H9 (cell line): ENCODE data around the gene GRAP2. TPM values are rescaled to one million over a fixed set of nuclear protein-coding genes. Genes with fewer than 3 reads are reported as not detected.
A peak's percentile ranks its signal among the peaks of the same experiment; 100 is the strongest.

Experiments used
- DNase-seq: peaks from one replicate; pipeline ENCODE4 v3.0.0-alpha.2; 2017
- H2AFZ ChIP-seq: one replicate; pipeline ENCODE4 v1.6.1; 2013; ENCODE audit warnings: mild to moderate bottlenecking, low read length, control low read depth, moderate library complexity
- H2AK5ac ChIP-seq: 2 replicates; pipeline ENCODE4 v1.6.1; 2013; ENCODE audit warnings: low read length, control low read depth, mixed read lengths; ENCODE audit not compliant: insufficient read length
- H2BK120ac ChIP-seq: one replicate; pipeline ENCODE4 v1.6.1; 2013; ENCODE audit warnings: low read depth, mild to moderate bottlenecking, low read length, control low read depth, inconsistent platforms; ENCODE audit not compliant: poor library complexity, severe bottlenecking
- H2BK12ac ChIP-seq: 2 replicates; pipeline ENCODE4 v1.6.1; 2013; ENCODE audit warnings: low read length, control low read depth, mixed read lengths, low read depth; ENCODE audit not compliant: insufficient read length
- H2BK15ac ChIP-seq: 2 replicates; pipeline ENCODE4 v1.6.1; 2013; ENCODE audit warnings: low read depth, low read length, control low read depth
- H2BK20ac ChIP-seq: one replicate; pipeline ENCODE4 v1.6.1; 2013; ENCODE audit warnings: low read depth, mild to moderate bottlenecking, low read length, control low read depth, inconsistent platforms; ENCODE audit not compliant: poor library complexity, severe bottlenecking
- H2BK5ac ChIP-seq: 2 replicates; pipeline ENCODE4 v1.6.1; 2013; ENCODE audit warnings: low read length, control low read depth, mixed read lengths; ENCODE audit not compliant: insufficient read length
- H3K14ac ChIP-seq: 2 replicates; pipeline ENCODE4 v1.6.1; 2013; ENCODE audit warnings: low read length, control low read depth; ENCODE audit not compliant: insufficient read depth
- H3K18ac ChIP-seq: 2 replicates; pipeline ENCODE4 v1.6.1; 2013; ENCODE audit warnings: low read depth, mild to moderate bottlenecking, mixed read lengths, low read length, control low read depth; ENCODE audit not compliant: insufficient read length
- H3K23ac ChIP-seq: 2 replicates; pipeline ENCODE4 v1.6.1; 2013; ENCODE audit warnings: low read length, control low read depth, mixed read lengths, low read depth; ENCODE audit not compliant: insufficient read length
- H3K23me2 ChIP-seq: 2 replicates; pipeline ENCODE4 v1.6.1; 2013; ENCODE audit warnings: low read depth, mild to moderate bottlenecking, mixed read lengths, low read length, control low read depth; ENCODE audit not compliant: insufficient read length, poor library complexity, severe bottlenecking
- H3K27ac ChIP-seq: 2 replicates; pipeline ENCODE4 v1.5.1; 2013; ENCODE audit warnings: low read length, control low read depth, mixed read lengths, low read depth; ENCODE audit not compliant: insufficient read length
- H3K27me3 ChIP-seq: 2 replicates; pipeline ENCODE4 v1.6.1; 2013; ENCODE audit warnings: low read length, control low read depth, inconsistent platforms; ENCODE audit not compliant: insufficient read depth
- H3K4ac ChIP-seq: 2 replicates; pipeline ENCODE4 v1.6.1; 2013; ENCODE audit warnings: low read depth, mild to moderate bottlenecking, control low read depth, inconsistent platforms, low read length, moderate library complexity
- H3K4me1 ChIP-seq: 2 replicates; pipeline ENCODE4 v1.6.1; 2013; ENCODE audit warnings: low read length, control low read depth, inconsistent platforms; ENCODE audit not compliant: insufficient read depth
- H3K4me2 ChIP-seq: 2 replicates; pipeline ENCODE4 v1.6.1; 2013; ENCODE audit warnings: low read length, control low read depth, mixed read lengths; ENCODE audit not compliant: insufficient read length, insufficient read depth
- H3K56ac ChIP-seq: 2 replicates; pipeline ENCODE4 v1.6.1; 2013; ENCODE audit warnings: low read depth, mild to moderate bottlenecking, mixed read lengths, low read length, control low read depth; ENCODE audit not compliant: insufficient read length
- H3K79me1 ChIP-seq: 2 replicates; pipeline ENCODE4 v1.6.1; 2013; ENCODE audit warnings: low read depth, mild to moderate bottlenecking, moderate library complexity, low read length, control low read depth, inconsistent platforms; ENCODE audit not compliant: insufficient read depth, poor library complexity, severe bottlenecking
- H3K79me2 ChIP-seq: 2 replicates; pipeline ENCODE4 v1.6.1; 2013; ENCODE audit warnings: low read length, control low read depth, inconsistent platforms; ENCODE audit not compliant: insufficient read depth
- H3K9ac ChIP-seq: 2 replicates; pipeline ENCODE4 v1.6.1; 2013; ENCODE audit warnings: low read length, control low read depth, mixed read lengths; ENCODE audit not compliant: insufficient read length; ENCODE audit errors: extremely low read depth
- H3K9me3 ChIP-seq: one replicate; pipeline ENCODE4 v1.6.1; 2013; ENCODE audit warnings: low read depth, low read length, inconsistent platforms; ENCODE audit not compliant: control insufficient read depth
- H3T11ph ChIP-seq: one replicate; pipeline ENCODE4 v1.6.1; 2013; ENCODE audit warnings: mild to moderate bottlenecking, low read length, control low read depth, inconsistent platforms
- H4K20me1 ChIP-seq: one replicate; pipeline ENCODE4 v1.6.1; 2013; ENCODE audit not compliant: control insufficient read depth, insufficient read length, insufficient read depth
- H4K5ac ChIP-seq: 2 replicates; pipeline ENCODE4 v1.6.1; 2013; ENCODE audit warnings: low read depth, mild to moderate bottlenecking, mixed read lengths, low read length, control low read depth; ENCODE audit not compliant: insufficient read length
- H4K8ac ChIP-seq: replicated peaks from 2 replicates; pipeline ENCODE4 v1.6.1; 2013; ENCODE audit warnings: low read length, control low read depth, mixed read lengths, low read depth; ENCODE audit not compliant: insufficient read length
- H4K91ac ChIP-seq: 2 replicates; pipeline ENCODE4 v1.6.1; 2013; ENCODE audit warnings: low read depth, mild to moderate bottlenecking, moderate library complexity, mixed read lengths, low read length, control low read depth; ENCODE audit not compliant: insufficient read length
- H3K27ac Mint-ChIP-seq, 3 experiments: 2 replicates in 2 of 3; 3 replicates in 1 of 3; pipeline ENCODE4 v1.8.0; 2020 to 2021; ENCODE audit warnings: mixed read lengths in 3 of 3, mild to moderate bottlenecking in 1 of 3, moderate library complexity in 1 of 3
- H3K27me3 Mint-ChIP-seq: 2 replicates; pipeline ENCODE4 v1.8.0; 2021; ENCODE audit warnings: low read depth, mild to moderate bottlenecking, moderate library complexity, mixed read lengths
- H3K36me3 Mint-ChIP-seq, 3 experiments: 2 replicates in 2 of 3; 3 replicates in 1 of 3; pipeline ENCODE4 v1.8.0; 2020 to 2021; ENCODE audit warnings: low read depth in 3 of 3, mixed read lengths in 3 of 3; ENCODE audit not compliant: insufficient read depth in 1 of 3
- H3K4me1 Mint-ChIP-seq, 2 experiments: 2 replicates each; pipeline ENCODE4 v1.8.0; 2020; ENCODE audit warnings: mixed read lengths in 2 of 2
- H3K4me3 Mint-ChIP-seq, 2 experiments: 2 replicates in 1 of 2; 3 replicates in 1 of 2; pipeline ENCODE4 v1.8.0; 2020 to 2021; ENCODE audit warnings: mild to moderate bottlenecking in 2 of 2, mixed read lengths in 2 of 2, moderate library complexity in 1 of 2
- H3K9me3 Mint-ChIP-seq, 2 experiments: 2 replicates in 1 of 2; 3 replicates in 1 of 2; pipeline ENCODE4 v1.8.0; 2020; ENCODE audit warnings: mild to moderate bottlenecking in 2 of 2, mixed read lengths in 2 of 2, moderate library complexity in 1 of 2
- CTCF ChIP-seq: fragments of 200-600 bp; sonication (generic); conservative IDR thresholded peaks from 3 replicates; pipeline ENCODE4 v1.8.0; 2021; ENCODE audit warnings: antibody characterized with exemption, mild to moderate bottlenecking
- WGBS: extraction: QIAGEN DNeasy Blood & Tissue Kit; methylation state at CpG from one replicate; pipeline ENCODE4 v1.1.7; 2013; ENCODE audit warnings: missing lambda C conversion rate, low lambda C conversion rate, mixed read lengths; ENCODE audit not compliant: insufficient read length; ENCODE audit errors: extremely low coverage; 5-methylcytosine and 5-hydroxymethylcytosine counted together
- total RNA-seq: library from RNA; stranded (reverse); gene quantifications from 2 replicates; pipeline ENCODE4 v1.2.1, GENCODE V29; 2021

GRAP2 gene
- total RNA-seq, 1 experiment from 2014 or later, result not detected

- Histone ChIP-seq H2BK12ac (no peak within 1 kb of the TSS), H2AFZ (no peak within 1 kb of the TSS), H3K9ac (no peak within 1 kb of the TSS), H2BK20ac (no peak within 1 kb of the TSS), H2BK15ac (no peak within 1 kb of the TSS), H4K20me1 (no peaks in the 10 kb centered on the region), H3K4me2 (no peak within 1 kb of the TSS), H3K4ac (no peak within 1 kb of the TSS), H3K27me3 (no peaks in the 10 kb centered on the region), H4K91ac (no peak within 1 kb of the TSS), H3K4me1 (no peaks in the 10 kb centered on the region; the same call in 1 of the 2 replicates), H2BK5ac (no peak within 1 kb of the TSS), H3K27ac (no peak within 1 kb of the TSS), H3K23me2 (no peaks in the 10 kb centered on the region), H2AK5ac (no peak within 1 kb of the TSS), H4K8ac (no peak within 1 kb of the TSS), H3K56ac (no peak within 1 kb of the TSS), H3K18ac (peak within 1 kb of the TSS; percentile 30), H3K9me3 (no peaks in the 10 kb centered on the region), H3K79me2 (no peaks in the 10 kb centered on the region), H3K14ac (no peak within 1 kb of the TSS), H3K23ac (no peak within 1 kb of the TSS), H2BK120ac (no peak within 1 kb of the TSS), H4K5ac (no peak within 1 kb of the TSS), H3T11ph (no peak within 1 kb of the TSS), H3K79me1 (no peaks in the 10 kb centered on the region)
- Mint-ChIP-seq H3K4me1 (peaks cover 4 to 5% of the 10 kb centered on the region in 2 experiments; a peak in 3 of 4 replicates), H3K9me3 (no peaks in the 10 kb centered on the region; a peak in 1 of 5 replicates), H3K4me3 (no peak within 1 kb of the TSS), H3K27me3 (peaks cover 2% of the 10 kb centered on the region; the same call in 1 of the 2 replicates), H3K36me3 (no peaks in the 10 kb centered on the region), H3K27ac (no peak within 1 kb of the TSS)
- peak; percentile 38 for DNase-seq
- TF ChIP-seq CTCF, result no peak
- no CpG with 5 or more reads among the region's 20 CpGs for whole genome bisulfite sequencing
Measured at GRCh38 chr22:39893526-39893925, 7.4 kb upstream of the GRAP2 start, which contains the start of gene ENTHD1. ENTHD1 (minus strand) TSS chr22:39893760; CDS start chr22:39887748, 6,012 bp downstream.
